SK-MEL-5 (cell line): ENCODE measurements around the gene VILL. TPM values are rescaled to one million over a fixed set of nuclear protein-coding genes. Genes with fewer than 3 reads are reported as not detected.

ENCODE experiments used
- DNase-seq: peaks from one replicate; pipeline ENCODE4 v3.0.0-alpha.2; 2016; ENCODE audit warnings: low read depth, low spot score
- in situ Hi-C: cut with HindIII; loops from 2 replicates; pipeline ENCODE4 v1.10.0; 2016; ENCODE audit warnings: low sequenced_read_pairs, high pct_unique_total_duplicates, low pct_unique_long_range_greater_than_20kb
- polyA plus RNA-seq, 2 experiments: library from polyadenylated mRNA; depleted of rRNA; stranded (reverse); fragments of >200 nt; gene quantifications; 2 replicates each; pipeline ENCODE4 v1.2.3, GENCODE V29; 2015
- total RNA-seq: library from RNA; depleted of rRNA; stranded (reverse); fragments of >200 nt; shearing (Covaris generic); gene quantifications from 2 replicates; pipeline ENCODE4 v1.2.3, GENCODE V29; 2014; rRNA removed

The VILL gene
- total RNA-seq, result 3.6 and 3.7 TPM in 2 replicates
- polyA plus RNA-seq (2015; cell fraction: cytosol; rRNA removed), result 2.5 and 4.4 TPM in 2 replicates
- 40.4 and 50.6 TPM in 2 replicates for polyA plus RNA-seq (2015; cell fraction: nucleus; rRNA removed)

- DNase-seq, result no peak
Measured at GRCh38 chr3:37990527-37990926, at the start of gene VILL. Gene VILL, plus strand, starts transcription at chr3:37990786. Its CDS starts 2,887 bp downstream, at chr3:37993673.

GRCh38 chr3:37941608-37942508 is 48.7 kb upstream of the VILL start:
- in situ Hi-C loops, result no loop called here
- DNase-seq, result no peak

More at GRCh38 chr3:37990527-37990926, at the start of gene VILL:
- in situ Hi-C loops, result no loop called here

GRCh38 chr3:37942646-37943045 is 47.9 kb upstream of the VILL start:
- no peak for DNase-seq
- in situ Hi-C loops, result no loop called here

GRCh38 chr3:37943126-37943525 is 47.5 kb upstream of the VILL start:
- in situ Hi-C loops, result no loop called here
- no peak for DNase-seq

GRCh38 chr3:37943631-37944314 is 46.8 kb upstream of the VILL start:
- in situ Hi-C loops, result no loop called here
- no peak for DNase-seq

- no peak for DNase-seq
- in situ Hi-C loops, result no loop called here
Measured at GRCh38 chr3:37944391-37944842, 46.2 kb upstream of the VILL start.

GRCh38 chr3:37945156-37945806 is 45.3 kb upstream of the VILL start:
- no peak for DNase-seq

GRCh38 chr3:37945807-37946530 is 44.6 kb upstream of the VILL start:
- DNase-seq, result peak; percentile 68
- in situ Hi-C loops, result no loop called here

More at GRCh38 chr3:37945156-37945806, 45.3 kb upstream of the VILL start:
- in situ Hi-C loops, result no loop called here

GRCh38 chr3:37946531-37946889 is 44.1 kb upstream of the VILL start:
- in situ Hi-C loops, result no loop called here
- no peak for DNase-seq

GRCh38 chr3:37949866-37950265 is 40.7 kb upstream of the VILL start:
- in situ Hi-C loops, result no loop called here
- DNase-seq, result no peak

GRCh38 chr3:37952564-37952963 is 38.0 kb upstream of the VILL start:
- in situ Hi-C loops, result no loop called here
- no peak for DNase-seq

- DNase-seq, result no peak
- in situ Hi-C loops, result no loop called here
Measured at GRCh38 chr3:37953226-37953625, 37.4 kb upstream of the VILL start.

- DNase-seq, result no peak
- in situ Hi-C loops, result no loop called here
Measured at GRCh38 chr3:37953707-37954394, 36.7 kb upstream of the VILL start.

GRCh38 chr3:37954881-37955280 is 35.7 kb upstream of the VILL start:
- in situ Hi-C loops, result no loop called here
- no peak for DNase-seq

- in situ Hi-C loops, result no loop called here
- no peak for DNase-seq
Measured at GRCh38 chr3:37955918-37956707, 34.5 kb upstream of the VILL start.
